GM12878 (cell line): Measurements from ENCODE around the gene DLX6. TPM values are rescaled to one million over a fixed set of nuclear protein-coding genes. Genes with fewer than 3 reads are reported as not detected.

Experiments used
- ATAC-seq: fragments of 200-7000 bp; cut with Tn5 transposase; 3 replicates; pipeline ENCODE4 v1.9.1; 2020; ENCODE audit warnings: mild to moderate bottlenecking, moderate library complexity
- BruUV-seq: library from RNA; stranded (reverse); fragments of 400-500 nt; replicated peaks from 2 replicates; lab custom pipeline; 2021; lab: Mats Ljungman, UMichigan
- CTCF ChIA-PET: fragments of 300-600 bp; sonication (Branson Sonifier 250); formaldehyde crosslinking; extraction: SDS; loops from one replicate; lab custom pipeline; 2021; ENCODE audit warnings: inconsistent platforms; lab: Yijun Ruan, JAX
- POLR2A ChIA-PET: fragments of 350-600 bp; formaldehyde crosslinking; extraction: SDS; loops from one replicate; lab custom pipeline; 2021; ENCODE audit warnings: inconsistent platforms; lab: Charles Lee
- RAD21 ChIA-PET: fragments of 300-600 bp; sonication (Branson Sonifier 250); formaldehyde crosslinking; loops from one replicate; lab custom pipeline; 2023; ENCODE audit warnings: antibody characterized with exemption; ENCODE audit not compliant: unreplicated experiment; lab: Charles Lee
- SMC1A ChIA-PET: fragments of 300-600 bp; sonication (Branson Sonifier 250); formaldehyde crosslinking; loops from one replicate; lab custom pipeline; 2023; ENCODE audit not compliant: unreplicated experiment, uncharacterized antibody; lab: Charles Lee
- DNase-seq: peaks from one replicate; pipeline ENCODE4 v3.0.0-alpha.2; 2011; ENCODE audit warnings: low read depth, low spot score
- FAIRE-seq: peaks from 3 replicates; lab custom pipeline; 2011; peaks lifted over from hg19 to GRCh38; lab: Jason Lieb, UNC
- H2AFZ ChIP-seq: 2 replicates; pipeline ENCODE4 v1.6.0; 2011; ENCODE audit warnings: low read depth, low read length, control low read depth; ENCODE audit not compliant: control insufficient read depth
- H3K27ac ChIP-seq: 2 replicates; pipeline ENCODE4 v1.5.1; 2011; ENCODE audit warnings: control low read depth; ENCODE audit not compliant: control insufficient read depth, insufficient read depth
- H3K27me3 ChIP-seq, 2 experiments: replicated peaks in 1 of 2; 2 replicates each; pipeline versions ENCODE4 v1.6.0 to v1.6.1; 2011; ENCODE audit warnings: low read length in 1 of 2; ENCODE audit not compliant: control insufficient read depth in 2 of 2, insufficient read depth in 2 of 2
- H3K36me3 ChIP-seq, 2 experiments: 2 replicates each; pipeline ENCODE4 v1.5.1; 2011; ENCODE audit warnings: low read length in 1 of 2; ENCODE audit not compliant: control insufficient read depth in 2 of 2, insufficient read depth in 2 of 2
- H3K4me1 ChIP-seq: 2 replicates; pipeline ENCODE4 v1.6.1; 2011; ENCODE audit warnings: mild to moderate bottlenecking, low read length, moderate library complexity, mixed read lengths; ENCODE audit not compliant: control insufficient read depth, insufficient read depth
- H3K4me2 ChIP-seq: 2 replicates; pipeline ENCODE4 v1.6.0; 2011; ENCODE audit warnings: control low read depth; ENCODE audit not compliant: control insufficient read depth, insufficient read depth
- H3K4me3 ChIP-seq: fragments of 200-600 bp; sonication (generic); 2 replicates; pipeline ENCODE4 v1.5.1; 2016
- H3K79me2 ChIP-seq: 2 replicates; pipeline ENCODE4 v1.6.0; 2011; ENCODE audit warnings: low read length; ENCODE audit not compliant: control insufficient read depth, insufficient read depth
- H3K9ac ChIP-seq: 2 replicates; pipeline ENCODE4 v1.8.0; 2011; ENCODE audit warnings: low read length, control low read depth, mixed read lengths; ENCODE audit not compliant: control insufficient read depth, insufficient read depth
- H3K9me3 ChIP-seq: replicated peaks from 3 replicates; pipeline ENCODE4 v1.5.1; 2011; ENCODE audit warnings: mild to moderate bottlenecking, low read length; ENCODE audit not compliant: control insufficient read depth, insufficient read depth
- H4K20me1 ChIP-seq: 2 replicates; pipeline ENCODE4 v1.6.0; 2011; ENCODE audit not compliant: control insufficient read depth, insufficient read depth
- BRCA1 ChIP-seq: IDR thresholded peaks from 2 replicates; pipeline ENCODE4 v1.6.1; 2011; ENCODE audit warnings: low read depth, low read length, improper control_type of control experiment
- CBX5 ChIP-seq: sonication (generic); IDR thresholded peaks from 2 replicates; pipeline ENCODE4 v1.6.1; 2016; ENCODE audit warnings: low read depth, moderate library complexity, mild to moderate bottlenecking, inconsistent platforms
- GABPA ChIP-seq: IDR thresholded peaks from 2 replicates; pipeline ENCODE4 v1.6.1; 2014; ENCODE audit warnings: antibody characterized with exemption, low read depth, mild to moderate bottlenecking, inconsistent platforms
- KAT2A ChIP-seq: conservative IDR thresholded peaks from 2 replicates; pipeline ENCODE4 v1.6.1; 2011; ENCODE audit warnings: low read depth, low read length; ENCODE audit not compliant: control insufficient read depth
- POLR2AphosphoS2 ChIP-seq: IDR thresholded peaks from 2 replicates; pipeline ENCODE4 v1.6.1; 2011; ENCODE audit warnings: low read depth, mild to moderate bottlenecking, low read length, improper control_type of control experiment, moderate library complexity
- SREBF2 ChIP-seq: IDR thresholded peaks from 2 replicates; pipeline ENCODE4 v1.6.1; 2012; ENCODE audit warnings: mild to moderate bottlenecking, low read length
- WGBS: methylation state at CpG from one replicate; pipeline ENCODE4 v1.1.6; 2016; ENCODE audit warnings: low lambda C conversion rate; ENCODE audit not compliant: insufficient replicate concordance, insufficient coverage; ENCODE audit errors: missing lambda C conversion rate; 5-methylcytosine and 5-hydroxymethylcytosine counted together
- in situ Hi-C: fragments of 300-500 bp; cut with MboI; formaldehyde crosslinking; loops from 9 replicates; pipeline ENCODE4 v1.14.3; 2018; ENCODE audit warnings: mixed read lengths
- intact Hi-C: fragments of 100-400 bp; cut with micrococcal nuclease; formaldehyde crosslinking; loops from one replicate; pipeline ENCODE4 v1.14.2; 2022; ENCODE audit not compliant: unreplicated experiment
- polyA plus RNA-seq, 11 experiments: library from polyadenylated mRNA; depleted of rRNA in 4 of 11; unstranded in 6 of 11; stranded (reverse) in 5 of 11; fragments of >200 nt; fragmentation: Nextera tagmentation in 4 of 11; fragmentation: Illumina TruSeq in 1 of 11; extraction: Ambion mirVana in 4 of 11; extraction: Trizol in 1 of 11; gene quantifications; 1 replicate in 1 of 11; 2 replicates in 10 of 11; pipeline versions ENCODE4 v1.2.1 to v1.2.3, GENCODE V29; 2011 to 2016; ENCODE audit warnings: inconsistent platforms in 2 of 11, missing spikeins in 2 of 11, low read depth in 1 of 11
- total RNA-seq, 4 experiments: library from RNA; depleted of rRNA in 3 of 4; stranded (reverse); fragments of >200 nt in 3 of 4; fragmentation: Illumina TruSeq in 1 of 4; extraction: Trizol in 1 of 4; gene quantifications; 2 replicates each; pipeline versions ENCODE4 v1.2.1 to v1.2.3, GENCODE V29; 2013 to 2021
- TF ChIP-seq, protein P1 (sequence below): fragments of 450-650 bp; formaldehyde crosslinking; IDR thresholded peaks from 2 replicates; pipeline ENCODE4 v1.5.0; 2022; ENCODE audit warnings: mild to moderate bottlenecking, missing genetic modification characterization
- TF ChIP-seq, protein P2 (sequence below): IDR thresholded peaks from 2 replicates; pipeline ENCODE4 v1.6.1; 2012; ENCODE audit warnings: low read depth, low read length, improper control_type of control experiment

The DLX6 gene
- total and polyA plus RNA-seq, 10 of the 15 experiments (the other 5 are each of a cell fraction or from before 2014, with no cell fraction given), result not detected

DNA sequence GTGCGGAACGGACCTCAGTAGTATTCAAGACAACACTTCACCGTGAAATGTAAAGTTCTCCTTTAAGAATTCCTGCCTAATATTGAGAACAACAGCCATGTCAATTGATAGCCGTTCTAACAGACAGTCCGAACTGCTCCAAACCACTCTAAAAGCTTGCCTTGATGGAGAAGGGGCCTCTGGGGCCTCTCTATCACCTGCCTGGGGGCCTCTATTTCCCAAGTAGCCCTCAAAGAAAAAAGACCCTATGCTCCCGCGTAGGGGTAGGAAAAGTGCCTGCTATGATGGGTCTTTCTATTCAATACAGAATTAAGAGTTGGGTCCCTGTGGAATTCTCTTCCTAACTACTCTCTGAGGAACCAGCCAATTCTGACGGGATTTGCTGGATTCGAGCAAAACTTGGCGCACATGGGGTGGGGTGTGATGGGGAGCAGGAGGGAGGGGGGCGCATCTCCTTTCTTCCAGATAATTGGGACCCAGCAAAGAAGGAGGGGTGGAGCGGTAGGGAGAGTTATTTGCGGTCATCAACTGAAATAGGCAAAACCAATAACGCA is 8.3 kb upstream of the DLX6 start:
- Histone ChIP-seq H2AFZ (no peak overlapping the region), H3K9me3 (no peaks in the 10 kb centered on the region; the same call in 2 of the 3 replicates), H3K4me2 (no peak overlapping the region), H3K9ac (no peak overlapping the region), H3K36me3 (no peaks in the 10 kb centered on the region), H3K27ac (no peak overlapping the region), H4K20me1 (no peaks in the 10 kb centered on the region; the same call in 1 of the 2 replicates), H3K79me2 (no peaks in the 10 kb centered on the region), H3K4me1 (no peaks in the 10 kb centered on the region), H3K27me3 (peaks cover 17 to 26% of the 10 kb centered on the region in 2 experiments), H3K4me3 (no peak overlapping the region)
- no TSS peak for BruUV-seq
- in situ Hi-C loops, result no loop called here
- intact Hi-C loops, result no loop called here
- TF ChIP-seq BRCA1, result no peak
- no peak for TF ChIP-seq KAT2A
- TF ChIP-seq, protein P1, sequence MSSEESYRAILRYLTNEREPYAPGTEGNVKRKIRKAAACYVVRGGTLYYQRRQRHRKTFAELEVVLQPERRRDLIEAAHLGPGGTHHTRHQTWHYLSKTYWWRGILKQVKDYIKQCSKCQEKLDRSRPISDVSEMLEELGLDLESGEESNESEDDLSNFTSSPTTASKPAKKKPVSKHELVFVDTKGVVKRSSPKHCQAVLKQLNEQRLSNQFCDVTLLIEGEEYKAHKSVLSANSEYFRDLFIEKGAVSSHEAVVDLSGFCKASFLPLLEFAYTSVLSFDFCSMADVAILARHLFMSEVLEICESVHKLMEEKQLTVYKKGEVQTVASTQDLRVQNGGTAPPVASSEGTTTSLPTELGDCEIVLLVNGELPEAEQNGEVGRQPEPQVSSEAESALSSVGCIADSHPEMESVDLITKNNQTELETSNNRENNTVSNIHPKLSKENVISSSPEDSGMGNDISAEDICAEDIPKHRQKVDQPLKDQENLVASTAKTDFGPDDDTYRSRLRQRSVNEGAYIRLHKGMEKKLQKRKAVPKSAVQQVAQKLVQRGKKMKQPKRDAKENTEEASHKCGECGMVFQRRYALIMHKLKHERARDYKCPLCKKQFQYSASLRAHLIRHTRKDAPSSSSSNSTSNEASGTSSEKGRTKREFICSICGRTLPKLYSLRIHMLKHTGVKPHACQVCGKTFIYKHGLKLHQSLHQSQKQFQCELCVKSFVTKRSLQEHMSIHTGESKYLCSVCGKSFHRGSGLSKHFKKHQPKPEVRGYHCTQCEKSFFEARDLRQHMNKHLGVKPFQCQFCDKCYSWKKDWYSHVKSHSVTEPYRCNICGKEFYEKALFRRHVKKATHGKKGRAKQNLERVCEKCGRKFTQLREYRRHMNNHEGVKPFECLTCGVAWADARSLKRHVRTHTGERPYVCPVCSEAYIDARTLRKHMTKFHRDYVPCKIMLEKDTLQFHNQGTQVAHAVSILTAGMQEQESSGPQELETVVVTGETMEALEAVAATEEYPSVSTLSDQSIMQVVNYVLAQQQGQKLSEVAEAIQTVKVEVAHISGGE, result no peak
- no peak for TF ChIP-seq SREBF2
- TF ChIP-seq GABPA, result no peak
- no peak for TF ChIP-seq POLR2AphosphoS2
- TF ChIP-seq, protein P2, sequence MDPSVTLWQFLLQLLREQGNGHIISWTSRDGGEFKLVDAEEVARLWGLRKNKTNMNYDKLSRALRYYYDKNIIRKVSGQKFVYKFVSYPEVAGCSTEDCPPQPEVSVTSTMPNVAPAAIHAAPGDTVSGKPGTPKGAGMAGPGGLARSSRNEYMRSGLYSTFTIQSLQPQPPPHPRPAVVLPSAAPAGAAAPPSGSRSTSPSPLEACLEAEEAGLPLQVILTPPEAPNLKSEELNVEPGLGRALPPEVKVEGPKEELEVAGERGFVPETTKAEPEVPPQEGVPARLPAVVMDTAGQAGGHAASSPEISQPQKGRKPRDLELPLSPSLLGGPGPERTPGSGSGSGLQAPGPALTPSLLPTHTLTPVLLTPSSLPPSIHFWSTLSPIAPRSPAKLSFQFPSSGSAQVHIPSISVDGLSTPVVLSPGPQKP, result no peak
- no peak for TF ChIP-seq CBX5
- ChIA-PET RAD21 (no interaction called here), CTCF (no interaction called here), POLR2A (no interaction called here), SMC1A (no interaction called here)
- 15% methylated on average over 13 of the region's 14 CpGs for WGBS
- ATAC-seq (no peak), DNase-seq (no peak), FAIRE-seq (no peak)
